SK-N-SH treated with all-trans-retinoic acid at 6 μM for 48 hours (cell line): ENCODE data around the gene C3orf49.

ENCODE experiments used
- ATAC-seq: fragments of 200-7000 bp; cut with Tn5 transposase; 3 replicates; pipeline ENCODE4 v1.9.1; 2020; ENCODE audit warnings: mild to moderate bottlenecking, moderate library complexity
- ARNTL ChIP-seq: fragments of 450-650 bp; formaldehyde crosslinking; IDR thresholded peaks from 2 replicates; pipeline ENCODE4 v1.5.0; 2020; ENCODE audit warnings: low read depth, mild to moderate bottlenecking, moderate library complexity, borderline replicate concordance
- BACH2 ChIP-seq: fragments of 250-450 bp; sonication (Bioruptor Pico); IDR thresholded peaks from 2 replicates; pipeline ENCODE4 v1.9.0; 2021; ENCODE audit warnings: mild to moderate bottlenecking, borderline replicate concordance
- CSRNP3 ChIP-seq: fragments of 250-450 bp; sonication (Bioruptor Pico); IDR thresholded peaks from 2 replicates; pipeline ENCODE4 v1.5.1; 2021; ENCODE audit warnings: mild to moderate bottlenecking, moderate library complexity
- ESRRG ChIP-seq: fragments of 250-450 bp; sonication (Bioruptor Pico); IDR thresholded peaks from 2 replicates; pipeline ENCODE4 v1.6.1; 2021; ENCODE audit warnings: mild to moderate bottlenecking
- GLIS3 ChIP-seq: fragments of 250-450 bp; sonication (Bioruptor Pico); IDR thresholded peaks from 2 replicates; pipeline ENCODE4 v1.5.0; 2020; ENCODE audit warnings: mild to moderate bottlenecking, moderate library complexity
- POU6F1 ChIP-seq: fragments of 250-450 bp; sonication (Bioruptor Pico); IDR thresholded peaks from 2 replicates; pipeline ENCODE4 v1.8.0; 2021; ENCODE audit warnings: low read depth, mild to moderate bottlenecking, moderate library complexity, borderline replicate concordance
- PPARA ChIP-seq: fragments of 250-450 bp; sonication (Bioruptor Pico); IDR thresholded peaks from 2 replicates; pipeline ENCODE4 v1.5.0; 2020; ENCODE audit warnings: mild to moderate bottlenecking, borderline replicate concordance
- RARB ChIP-seq: fragments of 250-450 bp; sonication (Bioruptor Pico); IDR thresholded peaks from 2 replicates; pipeline ENCODE4 v1.8.0; 2021; ENCODE audit warnings: mild to moderate bottlenecking, moderate library complexity
- SNAI2 ChIP-seq: fragments of 250-450 bp; sonication (Bioruptor Pico); IDR thresholded peaks from 2 replicates; pipeline ENCODE4 v1.5.0; 2020; ENCODE audit warnings: mild to moderate bottlenecking, moderate library complexity
- TCF4 ChIP-seq: fragments of 250-450 bp; sonication (Bioruptor Pico); IDR thresholded peaks from 2 replicates; pipeline ENCODE4 v1.8.0; 2021; ENCODE audit warnings: mild to moderate bottlenecking, moderate library complexity, borderline replicate concordance
- TOX ChIP-seq: fragments of 250-450 bp; sonication (Bioruptor Pico); IDR thresholded peaks from 2 replicates; pipeline ENCODE4 v1.8.0; 2021; ENCODE audit warnings: mild to moderate bottlenecking, moderate library complexity, borderline replicate concordance
- ZC3H10 ChIP-seq: fragments of 250-450 bp; sonication (Bioruptor Pico); IDR thresholded peaks from 2 replicates; pipeline ENCODE4 v1.5.1; 2021; ENCODE audit warnings: mild to moderate bottlenecking, moderate library complexity
- ZFP3 ChIP-seq: fragments of 250-450 bp; sonication (Bioruptor Pico); IDR thresholded peaks from 2 replicates; pipeline ENCODE4 v1.5.0; 2020; ENCODE audit warnings: mild to moderate bottlenecking, moderate library complexity
- ZFP30 ChIP-seq: fragments of 450-650 bp; formaldehyde crosslinking; IDR thresholded peaks from 2 replicates; pipeline ENCODE4 v1.5.0; 2022; ENCODE audit warnings: mild to moderate bottlenecking, moderate library complexity
- ZNF565 ChIP-seq: fragments of 450-650 bp; formaldehyde crosslinking; conservative IDR thresholded peaks from 2 replicates; pipeline ENCODE4 v1.5.0; 2020; ENCODE audit warnings: low read depth, mild to moderate bottlenecking, moderate library complexity
- ZNF70 ChIP-seq: fragments of 450-650 bp; formaldehyde crosslinking; IDR thresholded peaks from 2 replicates; pipeline ENCODE4 v1.5.0; 2020; ENCODE audit warnings: mild to moderate bottlenecking, moderate library complexity
- ZNF8 ChIP-seq: fragments of 450-650 bp; formaldehyde crosslinking; IDR thresholded peaks from 2 replicates; pipeline ENCODE4 v1.5.0; 2020; ENCODE audit warnings: mild to moderate bottlenecking, moderate library complexity
- TF ChIP-seq, protein P1 (sequence below): fragments of 250-450 bp; sonication (Bioruptor Pico); IDR thresholded peaks from 2 replicates; pipeline ENCODE4 v1.5.1; 2020; ENCODE audit warnings: low read depth, mild to moderate bottlenecking, moderate library complexity
- TF ChIP-seq, protein P2 (sequence below): fragments of 250-450 bp; sonication (Bioruptor Pico); IDR thresholded peaks from 2 replicates; pipeline ENCODE4 v1.8.0; 2020; ENCODE audit warnings: mild to moderate bottlenecking, moderate library complexity, borderline replicate concordance

The C3orf49 gene

GRCh38 chr3:63869940-63870614 lies 51.0 kb downstream of the C3orf49 start:
- ATAC-seq = no peak
- TF ChIP-seq ARNTL (CRISPR knock-in tag) (no peak), BACH2 (CRISPR knock-in tag) (no peak), CSRNP3 (no peak), TOX (CRISPR knock-in tag) (no peak), ZNF70 (CRISPR knock-in tag) (no peak), TCF4 (no peak), ZFP3 (no peak), SNAI2 (CRISPR knock-in tag) (no peak), ZNF8 (CRISPR knock-in tag) (no peak), ZNF565 (CRISPR knock-in tag) (no peak), ESRRG (CRISPR knock-in tag) (no peak), POU6F1 (CRISPR knock-in tag) (no peak)
- TF ChIP-seq, protein P1, sequence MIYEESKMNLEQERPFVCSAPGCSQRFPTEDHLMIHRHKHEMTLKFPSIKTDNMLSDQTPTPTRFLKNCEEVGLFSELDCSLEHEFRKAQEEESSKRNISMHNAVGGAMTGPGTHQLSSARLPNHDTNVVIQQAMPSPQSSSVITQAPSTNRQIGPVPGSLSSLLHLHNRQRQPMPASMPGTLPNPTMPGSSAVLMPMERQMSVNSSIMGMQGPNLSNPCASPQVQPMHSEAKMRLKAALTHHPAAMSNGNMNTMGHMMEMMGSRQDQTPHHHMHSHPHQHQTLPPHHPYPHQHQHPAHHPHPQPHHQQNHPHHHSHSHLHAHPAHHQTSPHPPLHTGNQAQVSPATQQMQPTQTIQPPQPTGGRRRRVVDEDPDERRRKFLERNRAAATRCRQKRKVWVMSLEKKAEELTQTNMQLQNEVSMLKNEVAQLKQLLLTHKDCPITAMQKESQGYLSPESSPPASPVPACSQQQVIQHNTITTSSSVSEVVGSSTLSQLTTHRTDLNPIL (CRISPR knock-in tag) = no peak

DNA sequence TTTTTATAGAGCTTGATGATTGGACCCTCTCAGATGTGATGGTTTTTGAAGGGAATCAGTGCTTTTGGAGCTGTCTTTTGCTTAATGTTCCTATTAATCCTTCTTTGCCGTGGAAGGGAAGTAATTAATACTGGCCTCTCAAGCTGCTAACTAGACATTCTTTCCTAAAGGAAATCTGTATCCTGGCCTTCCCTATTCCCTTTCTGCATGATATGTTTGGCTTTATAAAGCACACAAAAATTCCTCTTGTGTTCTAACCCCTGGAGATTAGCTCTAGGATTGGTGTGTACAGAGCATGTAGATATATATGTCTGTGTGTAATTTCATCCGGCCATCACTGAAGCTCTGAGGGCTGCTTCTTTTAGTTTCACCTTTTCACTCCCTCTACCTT lies 51.5 kb downstream of the C3orf49 start:
- no peak for ATAC-seq
- TF ChIP-seq SNAI2 (CRISPR knock-in tag) = no peak
- TF ChIP-seq CSRNP3 = no peak
- no peak for TF ChIP-seq BACH2 (CRISPR knock-in tag)
- no peak for TF ChIP-seq PPARA
- TF ChIP-seq, protein P2, sequence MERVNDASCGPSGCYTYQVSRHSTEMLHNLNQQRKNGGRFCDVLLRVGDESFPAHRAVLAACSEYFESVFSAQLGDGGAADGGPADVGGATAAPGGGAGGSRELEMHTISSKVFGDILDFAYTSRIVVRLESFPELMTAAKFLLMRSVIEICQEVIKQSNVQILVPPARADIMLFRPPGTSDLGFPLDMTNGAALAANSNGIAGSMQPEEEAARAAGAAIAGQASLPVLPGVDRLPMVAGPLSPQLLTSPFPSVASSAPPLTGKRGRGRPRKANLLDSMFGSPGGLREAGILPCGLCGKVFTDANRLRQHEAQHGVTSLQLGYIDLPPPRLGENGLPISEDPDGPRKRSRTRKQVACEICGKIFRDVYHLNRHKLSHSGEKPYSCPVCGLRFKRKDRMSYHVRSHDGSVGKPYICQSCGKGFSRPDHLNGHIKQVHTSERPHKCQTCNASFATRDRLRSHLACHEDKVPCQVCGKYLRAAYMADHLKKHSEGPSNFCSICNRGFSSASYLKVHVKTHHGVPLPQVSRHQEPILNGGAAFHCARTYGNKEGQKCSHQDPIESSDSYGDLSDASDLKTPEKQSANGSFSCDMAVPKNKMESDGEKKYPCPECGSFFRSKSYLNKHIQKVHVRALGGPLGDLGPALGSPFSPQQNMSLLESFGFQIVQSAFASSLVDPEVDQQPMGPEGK (CRISPR knock-in tag) = no peak
- TF ChIP-seq POU6F1 (CRISPR knock-in tag) = no peak
- no peak for TF ChIP-seq ZFP30 (CRISPR knock-in tag)
- TF ChIP-seq, protein P1 (CRISPR knock-in tag) = no peak
- TF ChIP-seq RARB (CRISPR knock-in tag) = no peak
- no peak for TF ChIP-seq GLIS3 (CRISPR knock-in tag)
- TF ChIP-seq ZC3H10 (CRISPR knock-in tag) = no peak
- TF ChIP-seq ZFP3 = no peak
